Activated CD8-positive, alpha-beta memory T cell treated with anti-CD3 and anti-CD28 coated beads for 48 hours (primary cell): Measurements from ENCODE around the gene APOOL.
"Not testable (repeated sequence)": the region's sequence is repeated elsewhere in the genome, so short reads cannot be mapped to it uniquely, and the experiment has no call there.

Experiments
- DNase-seq, 3 experiments: peaks; one replicate each; pipeline ENCODE4 v3.0.0-alpha.2; 2020; ENCODE audit warnings: low read depth in 2 of 3, low spot score in 2 of 3

APOOL gene

DNA sequence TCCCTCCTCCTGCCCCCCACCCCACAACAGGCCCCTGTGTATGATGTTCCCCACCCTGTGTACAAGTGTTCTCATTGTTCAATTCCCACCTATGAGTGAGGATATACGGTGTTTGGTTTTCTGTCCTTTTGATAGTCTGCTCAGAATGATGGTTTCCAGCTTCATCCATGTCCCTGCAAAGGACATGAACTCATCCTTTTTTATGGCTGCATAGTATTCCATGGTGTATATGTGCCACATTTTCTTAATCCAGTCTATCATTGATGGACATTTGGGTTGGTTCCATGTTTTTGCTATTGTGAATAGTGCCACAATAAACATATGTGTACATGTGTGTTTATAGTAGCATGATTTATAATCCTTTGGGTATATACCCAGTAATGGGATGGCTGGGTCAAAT lies 73.6 kb downstream of the APOOL start:
- not testable (repeated sequence) for DNase-seq

DNA sequence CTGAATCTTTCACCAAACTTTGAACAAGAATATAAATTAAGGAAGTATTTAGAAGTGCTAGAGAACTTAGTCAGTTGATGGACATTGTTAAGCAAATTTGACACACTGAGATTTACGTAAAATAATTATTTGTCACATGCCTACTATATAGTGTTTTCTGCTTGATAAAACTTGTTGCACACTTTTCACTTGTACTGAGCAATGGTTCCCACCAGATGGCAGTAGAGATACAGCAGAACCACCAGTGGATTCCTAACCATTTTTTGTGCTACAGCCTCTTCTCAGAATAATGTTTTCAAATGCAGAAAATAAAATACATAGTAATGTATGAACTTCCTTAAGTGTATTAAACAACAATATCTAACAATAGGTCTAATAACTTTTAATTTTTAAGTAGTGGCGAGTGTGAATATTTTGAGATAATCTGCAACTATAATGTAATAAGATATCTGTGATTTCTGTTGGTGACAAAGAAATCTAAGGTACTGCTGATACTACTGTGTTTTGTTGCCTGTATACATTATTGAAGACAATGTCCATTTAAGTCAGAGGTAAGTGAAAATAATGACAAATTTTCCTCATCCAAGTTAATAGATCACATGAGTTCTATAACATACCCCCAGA lies 81.2 kb downstream of the APOOL start:
- no peak for DNase-seq

DNA sequence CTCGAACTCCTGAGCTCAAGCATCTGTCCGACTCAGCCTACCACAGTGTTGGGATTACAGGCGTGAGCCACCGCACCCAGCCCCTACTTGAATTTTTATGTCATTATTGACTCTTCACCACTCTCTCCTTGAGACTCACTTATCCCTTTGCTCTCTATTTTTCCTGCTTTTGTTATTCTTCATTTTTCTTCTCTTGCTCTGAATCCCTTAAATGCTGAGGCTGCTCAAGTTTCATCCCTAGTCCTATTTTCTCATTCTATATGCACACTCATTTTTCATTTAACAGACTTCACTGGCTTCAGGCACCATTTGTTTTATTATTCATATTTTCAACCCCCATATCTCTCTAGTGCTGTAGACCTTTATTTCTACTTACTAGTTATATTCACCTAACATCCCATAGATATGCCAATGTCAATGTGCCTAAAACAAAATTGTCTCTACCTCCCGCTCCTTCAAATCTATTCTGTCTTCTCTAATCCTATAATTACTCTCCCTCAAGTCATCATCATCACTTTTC lies 85.7 kb downstream of the APOOL start:
- DNase-seq = no peak

DNA sequence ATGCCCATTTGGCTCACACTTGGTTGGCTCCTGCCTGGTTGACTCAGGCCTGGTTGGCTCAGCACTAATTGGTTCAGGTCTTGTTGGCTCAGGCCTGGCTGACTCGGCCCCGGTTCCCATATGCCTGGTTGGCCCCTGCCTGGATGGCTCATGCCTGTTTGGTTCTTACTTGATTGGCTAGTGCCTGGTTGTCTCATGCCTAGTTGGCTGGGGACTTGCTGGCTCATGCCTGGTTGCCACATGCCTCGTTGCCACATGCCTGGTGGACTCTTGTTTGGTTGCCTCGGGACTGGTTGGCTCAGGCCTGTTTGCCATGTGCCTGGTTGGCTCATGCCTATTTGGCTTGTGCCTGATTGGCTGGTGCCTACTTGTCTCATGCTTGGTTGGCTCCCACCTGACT lies 103.7 kb downstream of the APOOL start:
- DNase-seq = no peak

DNA sequence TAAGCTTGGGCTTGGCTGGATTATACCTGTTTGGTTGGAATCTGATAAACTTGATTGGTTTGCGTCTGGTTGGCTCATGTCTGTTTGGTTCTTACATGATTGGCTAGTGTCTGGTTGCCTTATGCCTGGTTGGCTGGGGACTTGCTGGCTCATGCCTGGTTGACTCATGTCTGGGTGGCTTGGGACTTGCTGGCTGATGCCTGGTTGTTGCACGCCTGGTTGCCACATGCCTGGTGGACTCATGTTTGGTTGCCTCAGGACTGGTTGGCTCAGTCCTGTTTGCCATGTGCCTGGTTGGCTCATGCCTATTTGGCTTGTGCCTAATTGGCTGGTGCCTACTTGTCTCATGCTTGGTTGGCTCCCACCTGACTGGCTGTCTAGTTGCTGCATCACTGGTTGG lies 104.5 kb downstream of the APOOL start:
- no peak for DNase-seq

DNA sequence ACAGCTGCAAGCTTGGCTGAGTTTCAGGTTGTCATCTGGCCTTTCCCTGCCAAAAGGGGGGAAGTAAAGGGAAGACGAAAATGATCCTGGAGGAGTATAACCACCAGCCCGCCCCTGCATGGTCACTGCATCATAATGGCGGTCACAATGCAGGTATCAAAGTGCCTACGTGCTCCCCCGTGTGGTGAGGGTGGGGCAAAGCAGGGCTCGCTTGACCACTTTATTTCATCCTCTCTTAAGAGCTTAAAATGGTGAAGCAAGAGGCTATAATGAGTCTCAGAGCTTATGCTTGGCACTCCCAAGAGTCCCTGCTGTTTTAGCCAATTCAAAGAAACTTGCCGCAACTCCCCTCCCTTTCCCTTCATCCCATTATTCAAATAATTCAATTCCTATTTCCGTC lies 105.6 kb downstream of the APOOL start:
- DNase-seq = no peak

DNA sequence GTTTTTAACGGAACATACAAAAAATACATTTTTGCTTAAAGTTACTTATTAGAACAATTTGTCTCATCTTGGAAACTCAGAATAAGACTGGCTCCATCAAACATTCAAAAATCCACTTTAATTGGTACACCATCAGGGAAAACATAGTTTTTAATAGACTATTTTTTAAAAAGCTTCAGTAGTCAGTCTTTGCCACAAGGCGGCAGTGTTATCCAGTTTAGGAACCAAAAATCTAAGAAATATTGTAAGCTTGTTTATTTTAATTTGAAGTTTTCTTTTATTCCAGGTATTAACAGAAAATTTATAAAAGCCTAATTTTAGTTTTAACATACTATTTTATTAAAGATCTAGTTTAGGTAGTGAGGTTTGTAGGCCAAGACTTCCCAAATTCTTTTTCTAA lies 107.7 kb downstream of the APOOL start:
- no peak for DNase-seq

DNA sequence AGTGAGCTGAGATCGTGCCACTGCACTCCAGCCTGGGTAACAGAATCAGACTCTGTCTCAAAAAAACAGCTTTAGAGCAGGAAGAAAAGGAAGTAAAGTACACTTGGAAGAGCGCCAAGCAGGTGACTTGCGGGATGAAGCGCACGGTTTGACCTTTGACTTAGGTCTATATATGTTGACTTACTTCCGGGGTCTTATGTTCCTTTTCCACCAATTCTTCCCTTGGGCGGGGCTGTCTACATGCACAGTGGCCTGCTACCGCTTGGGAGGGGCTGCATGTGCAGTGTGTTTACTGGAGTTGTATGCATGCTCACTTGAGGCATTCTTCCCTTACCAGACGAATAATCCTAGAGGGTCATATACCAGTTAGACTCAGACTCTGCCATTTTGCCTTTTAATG lies 108.6 kb downstream of the APOOL start:
- DNase-seq = no peak

DNA sequence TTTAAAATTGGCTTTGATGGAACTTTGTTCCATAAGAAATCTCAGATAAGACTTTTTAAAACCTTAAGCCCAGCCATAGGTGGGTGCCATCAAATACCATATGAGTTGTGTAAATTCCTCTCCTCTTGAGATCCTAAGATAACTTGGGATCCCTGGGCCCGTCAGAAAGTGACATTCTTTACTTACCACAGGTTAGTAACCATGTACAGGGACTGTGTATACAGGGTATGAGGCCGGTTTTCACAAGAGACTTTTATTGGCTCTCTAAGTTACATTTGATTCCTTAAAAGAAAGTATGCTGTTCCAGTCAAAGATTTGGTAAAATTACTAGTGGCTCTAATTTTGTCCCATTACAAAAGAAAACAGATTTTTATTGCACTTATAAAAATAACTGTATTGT lies 110.1 kb downstream of the APOOL start:
- DNase-seq = no peak

DNA sequence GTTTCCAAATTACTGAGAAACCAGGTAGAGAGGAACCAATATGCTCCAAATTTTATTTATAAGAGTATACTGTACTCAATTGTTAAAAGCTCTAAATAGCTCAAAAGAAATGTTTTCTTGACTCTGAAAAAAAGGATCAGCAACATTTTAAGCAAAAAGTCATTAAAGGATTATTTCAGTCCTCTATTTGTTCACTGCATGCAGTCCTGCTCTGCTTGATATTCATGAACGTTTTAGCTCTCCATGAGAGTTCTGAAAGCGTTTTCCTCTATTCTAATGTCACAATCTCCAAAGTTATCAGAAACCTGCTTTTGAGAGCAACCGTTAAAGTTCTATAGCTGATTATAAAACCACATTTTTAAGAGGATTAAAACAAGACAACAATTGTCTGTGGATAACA lies 110.5 kb downstream of the APOOL start:
- DNase-seq = no peak

DNA sequence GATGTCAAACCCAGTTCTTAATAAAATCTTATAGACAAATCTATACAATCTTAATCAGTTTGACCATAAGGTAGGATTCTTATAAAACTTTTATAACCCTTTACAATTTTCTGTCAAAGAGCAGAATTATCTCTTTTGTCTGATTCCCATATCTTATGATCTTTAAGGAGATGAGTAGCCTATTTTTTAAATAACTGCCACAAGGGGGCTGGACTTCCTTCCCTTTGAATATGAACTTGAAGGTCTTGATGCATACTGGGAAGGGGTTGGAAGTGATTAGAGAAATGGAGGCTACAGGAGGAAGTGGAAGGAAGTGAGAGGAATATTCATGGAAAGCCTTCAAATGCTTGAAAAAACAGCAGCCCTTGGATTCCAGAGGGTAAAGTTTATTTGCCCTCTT lies 111.1 kb downstream of the APOOL start:
- DNase-seq = no peak

DNA sequence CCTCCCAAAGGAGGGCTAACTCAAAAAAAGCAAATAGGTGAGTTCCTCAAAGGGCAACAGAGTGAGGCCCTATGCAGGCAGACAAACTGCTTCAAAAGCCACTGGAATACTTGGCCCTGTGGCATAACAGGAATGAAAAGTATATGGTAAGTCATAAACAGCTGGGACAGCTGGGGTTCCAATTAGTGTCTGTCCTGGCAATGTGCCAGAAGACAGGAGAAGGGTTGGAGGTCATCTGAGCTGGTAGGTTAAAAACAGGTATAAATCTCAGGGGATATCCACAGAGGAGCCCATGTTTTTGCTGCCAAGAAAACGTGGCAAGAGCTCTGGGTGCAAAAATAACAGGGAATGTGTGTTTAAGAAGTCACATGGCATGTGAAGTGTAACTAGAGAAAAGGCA lies 111.6 kb downstream of the APOOL start:
- DNase-seq = no peak

DNA sequence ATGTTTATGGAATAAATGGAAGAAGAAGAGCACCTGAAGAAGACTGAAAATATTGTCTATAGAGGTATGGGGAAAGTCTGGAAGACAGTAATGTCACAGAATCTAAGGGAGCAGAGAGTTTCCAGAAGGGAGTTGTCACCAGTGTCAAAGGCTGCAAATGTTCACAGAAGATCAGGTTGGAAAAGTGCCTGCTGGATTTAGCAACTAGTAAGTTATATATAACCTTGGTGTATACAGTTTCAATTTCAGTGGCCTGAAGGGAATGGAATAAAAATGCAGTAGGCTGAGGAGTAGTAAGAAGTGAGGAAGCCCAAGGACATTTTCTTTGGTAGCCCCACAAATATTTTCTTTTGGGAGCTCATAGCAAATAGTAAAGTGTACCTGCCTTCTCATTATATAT lies 132.7 kb downstream of the APOOL start:
- DNase-seq = no peak

DNA sequence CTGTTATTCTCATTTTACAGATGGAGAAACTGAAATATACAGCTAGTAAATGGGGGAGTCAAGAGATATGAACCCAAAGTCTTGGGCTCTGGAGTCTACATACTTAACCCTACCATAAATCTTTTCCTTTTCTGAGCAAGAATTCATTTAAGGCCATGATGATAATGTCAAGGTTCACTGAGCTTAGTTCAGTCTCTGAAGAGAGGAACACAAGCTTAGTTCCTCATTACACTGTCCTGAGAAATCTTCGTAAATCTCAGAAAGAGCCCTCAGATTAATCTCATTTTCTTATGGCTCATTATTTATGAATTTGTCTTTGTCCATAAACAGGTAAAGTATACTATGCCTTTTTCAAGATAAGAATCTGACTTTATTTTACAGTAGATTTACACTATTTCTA lies 135.7 kb downstream of the APOOL start:
- no peak for DNase-seq

DNA sequence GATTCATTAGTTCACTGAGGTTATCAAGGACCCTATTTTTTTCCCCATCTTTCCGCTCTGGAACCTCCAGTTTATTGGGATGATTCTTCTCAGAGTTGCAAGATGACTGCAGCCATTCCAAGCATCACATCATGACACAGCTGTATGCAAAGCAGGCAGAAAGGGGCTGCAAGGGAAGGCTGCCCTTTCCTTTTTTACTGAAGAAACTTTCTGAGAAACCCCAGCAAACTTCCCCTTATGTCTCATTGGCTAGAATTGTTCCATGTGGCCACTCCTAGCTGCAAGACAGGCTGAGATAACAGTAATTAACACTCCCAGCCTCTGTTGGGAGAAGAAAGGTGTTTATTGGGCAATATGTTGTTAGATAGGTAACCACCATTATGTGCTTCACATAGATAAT lies 137.3 kb downstream of the APOOL start:
- DNase-seq = no peak
